ENCODE measurements around the gene ZDHHC8.

Gene ZDHHC8

GRCh38 chr22:20130319-20130718 lies 1.3 kb upstream of the ZDHHC8 start:
- no peak for FAIRE-seq

GRCh38 chr22:20130731-20131596 lies 640 bp upstream of the ZDHHC8 start:
- no peak for FAIRE-seq

GRCh38 chr22:20131859-20132685 lies 468 bp downstream of the ZDHHC8 start:
- FAIRE-seq, result no peak

- FAIRE-seq, result no peak
These were observed 1.2 kb downstream of the ZDHHC8 start for GRCh38 chr22:20132686-20133246.

- no peak for FAIRE-seq
These were observed 2.4 kb downstream of the ZDHHC8 start for GRCh38 chr22:20133930-20134549.

- FAIRE-seq, result no peak
These were observed 3.7 kb downstream of the ZDHHC8 start for GRCh38 chr22:20135265-20135664.

GRCh38 chr22:20135806-20136602 lies 4.4 kb downstream of the ZDHHC8 start:
- FAIRE-seq, result no peak

- FAIRE-seq, result no peak
These were observed 4.9 kb downstream of the ZDHHC8 start for GRCh38 chr22:20136603-20136873.

- no peak for FAIRE-seq
These were observed 5.5 kb downstream of the ZDHHC8 start for GRCh38 chr22:20137113-20137512.

- no peak for FAIRE-seq
These were observed 6.2 kb downstream of the ZDHHC8 start for GRCh38 chr22:20137671-20138416.

- FAIRE-seq, result no peak
These were observed 6.8 kb downstream of the ZDHHC8 start for GRCh38 chr22:20138417-20138738.

GRCh38 chr22:20138868-20139267 lies 7.3 kb downstream of the ZDHHC8 start:
- FAIRE-seq, result no peak

GRCh38 chr22:20139391-20140106 lies 7.9 kb downstream of the ZDHHC8 start:
- FAIRE-seq, result no peak

- FAIRE-seq, result no peak
These were observed 8.5 kb downstream of the ZDHHC8 start for GRCh38 chr22:20140107-20140445.

GRCh38 chr22:20140521-20140964 lies 8.9 kb downstream of the ZDHHC8 start:
- no peak for FAIRE-seq

- no peak for FAIRE-seq
These were observed 9.8 kb downstream of the ZDHHC8 start for GRCh38 chr22:20141186-20142077.

GRCh38 chr22:20142711-20143621 lies 11.4 kb downstream of the ZDHHC8 start:
- FAIRE-seq, result no peak

GRCh38 chr22:20143883-20144665 lies 12.5 kb downstream of the ZDHHC8 start:
- FAIRE-seq, result no peak

Data from endometrium (tissue), 2 donors.